ENCODE measurements around the gene TPSD1. TPM values are rescaled to one million over a fixed set of nuclear protein-coding genes. Genes with fewer than 3 reads are reported as not detected.

Gene TPSD1
- total and polyA plus RNA-seq, 2 experiments from 2014 or later, result 0.17 TPM; not detected in 1

DNA sequence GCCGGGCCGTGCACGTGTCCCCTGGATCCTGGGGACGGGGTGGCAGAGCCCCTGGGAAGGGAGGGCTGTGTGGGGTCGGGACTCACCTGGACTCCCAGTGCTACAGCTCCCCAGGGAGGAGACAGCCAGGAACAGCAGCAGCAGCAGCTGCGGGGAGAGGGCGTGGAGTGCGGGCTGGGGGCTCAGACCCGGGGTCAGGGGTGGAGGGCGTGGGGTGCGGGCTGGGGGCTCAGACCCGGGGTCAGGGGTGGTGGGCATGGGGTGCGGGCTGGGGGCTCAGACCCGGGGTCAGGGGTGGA, 20.7 kb downstream of the TPSD1 start:
- no peak overlapping the region for H3K4me3 ChIP-seq
- H3K27me3 ChIP-seq (ENCODE audit: insufficient read depth), result no peaks in the 10 kb centered on the region
- Mint-ChIP-seq H3K27me3 (ENCODE audit: insufficient read depth, low read depth, poor library complexity) (peaks cover 11% of the 10 kb centered on the region), H3K4me3 (no peak overlapping the region), H3K36me3 (ENCODE audit: low read depth) (peaks cover 5% of the 10 kb centered on the region; the same call in 1 of the 3 replicates), H3K27ac (no peak overlapping the region), H3K4me1 (peaks cover 2% of the 10 kb centered on the region), H3K9me3 (no peaks in the 10 kb centered on the region; the same call in 1 of the 3 replicates)
- no peak overlapping the region for H2AFZ ChIP-seq
- H3K4me1 ChIP-seq (ENCODE audit: insufficient read depth), result peaks cover 6% of the 10 kb centered on the region; the same call in 1 of the 2 replicates
- no peaks in the 10 kb centered on the region for H3F3A ChIP-seq (replicated peaks; ENCODE audit: low read depth)
- H3K4me2 ChIP-seq, result no peak overlapping the region
- H3K36me3 ChIP-seq (ENCODE audit: insufficient read depth), result no peaks in the 10 kb centered on the region
- no peaks in the 10 kb centered on the region for H3K9me2 ChIP-seq (ENCODE audit: insufficient read depth)
- TF ChIP-seq ZNF114 (CRISPR knock-in tag; IDR thresholded peaks at IDR 0.05) (no peak), NANOG (IDR thresholded peaks at IDR 0.05; ENCODE audit: borderline replicate concordance) (no peak), CREB1 (CRISPR knock-in tag; IDR thresholded peaks at IDR 0.05; ENCODE audit: low read depth) (no peak), ZNF331 (CRISPR knock-in tag; IDR thresholded peaks at IDR 0.05; ENCODE audit: low read depth) (no peak), POLR2AphosphoS5 (IDR thresholded peaks at IDR 0.05; ENCODE audit: low read depth) (no peak), JUNB (IDR thresholded peaks at IDR 0.05; ENCODE audit: unreplicated experiment) (no peak), EZH2phosphoT487 (IDR thresholded peaks at IDR 0.05; ENCODE audit: unreplicated experiment) (no peak), STAT1 (IDR thresholded peaks at IDR 0.05; ENCODE audit: unreplicated experiment) (no peak), EZH2 (IDR thresholded peaks at IDR 0.05; ENCODE audit: low read depth, unreplicated experiment) (no peak)
- TF ChIP-seq, protein P1, sequence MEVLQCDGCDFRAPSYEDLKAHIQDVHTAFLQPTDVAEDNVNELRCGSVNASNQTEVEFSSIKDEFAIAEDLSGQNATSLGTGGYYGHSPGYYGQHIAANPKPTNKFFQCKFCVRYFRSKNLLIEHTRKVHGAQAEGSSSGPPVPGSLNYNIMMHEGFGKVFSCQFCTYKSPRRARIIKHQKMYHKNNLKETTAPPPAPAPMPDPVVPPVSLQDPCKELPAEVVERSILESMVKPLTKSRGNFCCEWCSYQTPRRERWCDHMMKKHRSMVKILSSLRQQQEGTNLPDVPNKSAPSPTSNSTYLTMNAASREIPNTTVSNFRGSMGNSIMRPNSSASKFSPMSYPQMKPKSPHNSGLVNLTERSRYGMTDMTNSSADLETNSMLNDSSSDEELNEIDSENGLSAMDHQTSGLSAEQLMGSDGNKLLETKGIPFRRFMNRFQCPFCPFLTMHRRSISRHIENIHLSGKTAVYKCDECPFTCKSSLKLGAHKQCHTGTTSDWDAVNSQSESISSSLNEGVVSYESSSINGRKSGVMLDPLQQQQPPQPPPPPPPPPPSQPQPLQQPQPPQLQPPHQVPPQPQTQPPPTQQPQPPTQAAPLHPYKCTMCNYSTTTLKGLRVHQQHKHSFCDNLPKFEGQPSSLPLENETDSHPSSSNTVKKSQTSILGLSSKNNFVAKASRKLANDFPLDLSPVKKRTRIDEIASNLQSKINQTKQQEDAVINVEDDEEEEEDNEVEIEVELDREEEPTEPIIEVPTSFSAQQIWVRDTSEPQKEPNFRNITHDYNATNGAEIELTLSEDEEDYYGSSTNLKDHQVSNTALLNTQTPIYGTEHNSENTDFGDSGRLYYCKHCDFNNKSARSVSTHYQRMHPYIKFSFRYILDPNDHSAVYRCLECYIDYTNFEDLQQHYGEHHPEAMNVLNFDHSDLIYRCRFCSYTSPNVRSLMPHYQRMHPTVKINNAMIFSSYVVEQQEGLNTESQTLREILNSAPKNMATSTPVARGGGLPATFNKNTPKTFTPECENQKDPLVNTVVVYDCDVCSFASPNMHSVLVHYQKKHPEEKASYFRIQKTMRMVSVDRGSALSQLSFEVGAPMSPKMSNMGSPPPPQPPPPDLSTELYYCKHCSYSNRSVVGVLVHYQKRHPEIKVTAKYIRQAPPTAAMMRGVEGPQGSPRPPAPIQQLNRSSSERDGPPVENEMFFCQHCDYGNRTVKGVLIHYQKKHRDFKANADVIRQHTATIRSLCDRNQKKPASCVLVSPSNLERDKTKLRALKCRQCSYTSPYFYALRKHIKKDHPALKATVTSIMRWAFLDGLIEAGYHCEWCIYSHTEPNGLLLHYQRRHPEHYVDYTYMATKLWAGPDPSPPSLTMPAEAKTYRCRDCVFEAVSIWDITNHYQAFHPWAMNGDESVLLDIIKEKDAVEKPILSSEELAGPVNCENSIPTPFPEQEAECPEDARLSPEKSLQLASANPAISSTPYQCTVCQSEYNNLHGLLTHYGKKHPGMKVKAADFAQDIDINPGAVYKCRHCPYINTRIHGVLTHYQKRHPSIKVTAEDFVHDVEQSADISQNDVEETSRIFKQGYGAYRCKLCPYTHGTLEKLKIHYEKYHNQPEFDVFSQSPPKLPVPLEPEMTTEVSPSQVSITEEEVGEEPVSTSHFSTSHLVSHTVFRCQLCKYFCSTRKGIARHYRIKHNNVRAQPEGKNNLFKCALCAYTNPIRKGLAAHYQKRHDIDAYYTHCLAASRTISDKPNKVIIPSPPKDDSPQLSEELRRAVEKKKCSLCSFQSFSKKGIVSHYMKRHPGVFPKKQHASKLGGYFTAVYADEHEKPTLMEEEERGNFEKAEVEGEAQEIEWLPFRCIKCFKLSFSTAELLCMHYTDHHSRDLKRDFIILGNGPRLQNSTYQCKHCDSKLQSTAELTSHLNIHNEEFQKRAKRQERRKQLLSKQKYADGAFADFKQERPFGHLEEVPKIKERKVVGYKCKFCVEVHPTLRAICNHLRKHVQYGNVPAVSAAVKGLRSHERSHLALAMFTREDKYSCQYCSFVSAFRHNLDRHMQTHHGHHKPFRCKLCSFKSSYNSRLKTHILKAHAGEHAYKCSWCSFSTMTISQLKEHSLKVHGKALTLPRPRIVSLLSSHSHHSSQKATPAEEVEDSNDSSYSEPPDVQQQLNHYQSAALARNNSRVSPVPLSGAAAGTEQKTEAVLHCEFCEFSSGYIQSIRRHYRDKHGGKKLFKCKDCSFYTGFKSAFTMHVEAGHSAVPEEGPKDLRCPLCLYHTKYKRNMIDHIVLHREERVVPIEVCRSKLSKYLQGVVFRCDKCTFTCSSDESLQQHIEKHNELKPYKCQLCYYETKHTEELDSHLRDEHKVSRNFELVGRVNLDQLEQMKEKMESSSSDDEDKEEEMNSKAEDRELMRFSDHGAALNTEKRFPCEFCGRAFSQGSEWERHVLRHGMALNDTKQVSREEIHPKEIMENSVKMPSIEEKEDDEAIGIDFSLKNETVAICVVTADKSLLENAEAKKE (CRISPR knock-in tag; IDR thresholded peaks at IDR 0.05), result no peak
- TF ChIP-seq, protein P2, sequence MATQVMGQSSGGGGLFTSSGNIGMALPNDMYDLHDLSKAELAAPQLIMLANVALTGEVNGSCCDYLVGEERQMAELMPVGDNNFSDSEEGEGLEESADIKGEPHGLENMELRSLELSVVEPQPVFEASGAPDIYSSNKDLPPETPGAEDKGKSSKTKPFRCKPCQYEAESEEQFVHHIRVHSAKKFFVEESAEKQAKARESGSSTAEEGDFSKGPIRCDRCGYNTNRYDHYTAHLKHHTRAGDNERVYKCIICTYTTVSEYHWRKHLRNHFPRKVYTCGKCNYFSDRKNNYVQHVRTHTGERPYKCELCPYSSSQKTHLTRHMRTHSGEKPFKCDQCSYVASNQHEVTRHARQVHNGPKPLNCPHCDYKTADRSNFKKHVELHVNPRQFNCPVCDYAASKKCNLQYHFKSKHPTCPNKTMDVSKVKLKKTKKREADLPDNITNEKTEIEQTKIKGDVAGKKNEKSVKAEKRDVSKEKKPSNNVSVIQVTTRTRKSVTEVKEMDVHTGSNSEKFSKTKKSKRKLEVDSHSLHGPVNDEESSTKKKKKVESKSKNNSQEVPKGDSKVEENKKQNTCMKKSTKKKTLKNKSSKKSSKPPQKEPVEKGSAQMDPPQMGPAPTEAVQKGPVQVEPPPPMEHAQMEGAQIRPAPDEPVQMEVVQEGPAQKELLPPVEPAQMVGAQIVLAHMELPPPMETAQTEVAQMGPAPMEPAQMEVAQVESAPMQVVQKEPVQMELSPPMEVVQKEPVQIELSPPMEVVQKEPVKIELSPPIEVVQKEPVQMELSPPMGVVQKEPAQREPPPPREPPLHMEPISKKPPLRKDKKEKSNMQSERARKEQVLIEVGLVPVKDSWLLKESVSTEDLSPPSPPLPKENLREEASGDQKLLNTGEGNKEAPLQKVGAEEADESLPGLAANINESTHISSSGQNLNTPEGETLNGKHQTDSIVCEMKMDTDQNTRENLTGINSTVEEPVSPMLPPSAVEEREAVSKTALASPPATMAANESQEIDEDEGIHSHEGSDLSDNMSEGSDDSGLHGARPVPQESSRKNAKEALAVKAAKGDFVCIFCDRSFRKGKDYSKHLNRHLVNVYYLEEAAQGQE (IDR thresholded peaks at IDR 0.05; ENCODE audit: unreplicated experiment), result no peak
- TF ChIP-seq, protein P3, sequence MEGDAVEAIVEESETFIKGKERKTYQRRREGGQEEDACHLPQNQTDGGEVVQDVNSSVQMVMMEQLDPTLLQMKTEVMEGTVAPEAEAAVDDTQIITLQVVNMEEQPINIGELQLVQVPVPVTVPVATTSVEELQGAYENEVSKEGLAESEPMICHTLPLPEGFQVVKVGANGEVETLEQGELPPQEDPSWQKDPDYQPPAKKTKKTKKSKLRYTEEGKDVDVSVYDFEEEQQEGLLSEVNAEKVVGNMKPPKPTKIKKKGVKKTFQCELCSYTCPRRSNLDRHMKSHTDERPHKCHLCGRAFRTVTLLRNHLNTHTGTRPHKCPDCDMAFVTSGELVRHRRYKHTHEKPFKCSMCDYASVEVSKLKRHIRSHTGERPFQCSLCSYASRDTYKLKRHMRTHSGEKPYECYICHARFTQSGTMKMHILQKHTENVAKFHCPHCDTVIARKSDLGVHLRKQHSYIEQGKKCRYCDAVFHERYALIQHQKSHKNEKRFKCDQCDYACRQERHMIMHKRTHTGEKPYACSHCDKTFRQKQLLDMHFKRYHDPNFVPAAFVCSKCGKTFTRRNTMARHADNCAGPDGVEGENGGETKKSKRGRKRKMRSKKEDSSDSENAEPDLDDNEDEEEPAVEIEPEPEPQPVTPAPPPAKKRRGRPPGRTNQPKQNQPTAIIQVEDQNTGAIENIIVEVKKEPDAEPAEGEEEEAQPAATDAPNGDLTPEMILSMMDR (conservative IDR thresholded peaks at IDR 0.05; ENCODE audit: low read depth in 2 of 2), result no peak
- TF ChIP-seq, protein P4, sequence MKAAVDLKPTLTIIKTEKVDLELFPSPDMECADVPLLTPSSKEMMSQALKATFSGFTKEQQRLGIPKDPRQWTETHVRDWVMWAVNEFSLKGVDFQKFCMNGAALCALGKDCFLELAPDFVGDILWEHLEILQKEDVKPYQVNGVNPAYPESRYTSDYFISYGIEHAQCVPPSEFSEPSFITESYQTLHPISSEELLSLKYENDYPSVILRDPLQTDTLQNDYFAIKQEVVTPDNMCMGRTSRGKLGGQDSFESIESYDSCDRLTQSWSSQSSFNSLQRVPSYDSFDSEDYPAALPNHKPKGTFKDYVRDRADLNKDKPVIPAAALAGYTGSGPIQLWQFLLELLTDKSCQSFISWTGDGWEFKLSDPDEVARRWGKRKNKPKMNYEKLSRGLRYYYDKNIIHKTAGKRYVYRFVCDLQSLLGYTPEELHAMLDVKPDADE (IDR thresholded peaks at IDR 0.05), result no peak
- no peaks in the 10 kb centered on the region for H4K20me1 ChIP-seq (replicated peaks; ENCODE audit: insufficient read depth)
- no peak for ATAC-seq
- DNase-seq (ENCODE audit: low spot score), result no peak
- H3K79me2 ChIP-seq (replicated peaks; ENCODE audit: insufficient read depth), result no peaks in the 10 kb centered on the region
- H3K27ac ChIP-seq (ENCODE audit: low read depth), result no peak overlapping the region
